NAMALWA (cell line): ENCODE results near the gene SRGAP3.

Source experiments
- DNase-seq: peaks from one replicate; pipeline ENCODE4 v3.0.0-alpha.2; 2015; ENCODE audit warnings: low spot score

The SRGAP3 gene

DNA sequence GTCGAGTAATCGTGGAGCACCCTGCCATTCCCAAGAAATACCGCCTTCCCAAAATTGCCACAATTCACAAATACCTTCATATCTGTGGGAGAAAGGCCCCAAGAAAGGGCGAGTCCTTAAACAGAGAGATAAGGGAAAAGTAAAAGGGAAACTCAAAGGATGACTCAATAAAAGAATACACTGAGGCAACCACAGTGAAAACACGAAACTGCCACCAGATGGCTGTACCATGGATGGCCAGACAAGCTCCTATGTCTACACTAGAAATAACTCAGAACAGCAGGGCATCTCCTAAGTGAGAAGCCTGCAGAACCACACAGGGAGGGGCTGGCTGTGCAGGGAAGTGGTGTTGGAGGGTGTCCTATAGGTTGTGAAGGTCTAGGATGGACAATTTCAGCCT lies 25.0 kb downstream of the SRGAP3 start:
- no peak for DNase-seq

DNA sequence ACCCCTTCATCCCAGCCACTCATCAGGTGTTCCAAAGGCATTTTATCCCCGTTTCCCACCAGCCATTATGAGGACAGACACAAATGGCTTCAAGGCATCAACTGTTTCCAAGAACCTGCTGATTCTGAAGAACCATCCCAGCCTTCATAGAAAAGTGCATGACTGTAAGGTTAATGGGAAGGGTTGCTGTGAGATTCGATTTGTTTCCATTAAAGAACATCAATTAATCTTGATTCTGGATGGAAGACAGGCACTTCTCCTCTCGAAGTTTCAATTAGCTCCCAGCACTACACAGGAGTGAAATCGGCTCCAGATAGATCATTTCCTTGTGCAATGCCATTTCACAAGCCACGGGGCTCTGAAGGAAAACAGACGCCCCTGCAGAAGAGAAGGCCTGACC lies 25.8 kb downstream of the SRGAP3 start:
- no peak for DNase-seq

DNA sequence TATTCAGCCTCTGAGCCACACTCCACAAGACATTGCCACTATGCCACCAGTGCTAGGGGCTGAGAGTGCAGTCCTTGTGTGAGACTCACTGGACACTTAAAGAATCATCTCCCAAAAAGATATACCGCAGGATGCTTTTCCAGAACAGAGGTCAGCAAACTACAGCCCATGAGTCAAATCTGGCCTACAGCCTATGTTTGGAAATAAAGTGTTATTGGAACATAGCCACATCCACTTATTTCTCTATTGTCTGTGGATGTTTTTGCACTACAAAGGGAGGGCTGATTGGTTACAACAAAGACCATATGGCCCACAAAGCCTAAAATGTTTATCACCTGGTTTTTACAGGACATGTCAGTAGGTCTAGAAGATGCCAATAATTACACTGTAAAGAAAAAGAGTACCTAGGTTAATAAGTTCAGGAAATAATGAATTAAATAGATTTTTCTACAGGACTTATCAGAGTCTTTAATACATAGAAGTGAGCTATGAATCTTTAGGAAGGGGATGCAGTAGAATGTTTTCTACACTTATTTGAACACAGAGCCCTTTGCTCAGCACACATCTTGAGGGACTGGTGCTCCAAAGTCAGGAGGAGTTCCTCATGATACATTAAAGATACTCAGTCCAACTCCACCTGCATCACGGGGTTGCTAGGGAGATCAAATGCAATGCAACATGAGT lies 26.3 kb downstream of the SRGAP3 start:
- DNase-seq = no peak

DNA sequence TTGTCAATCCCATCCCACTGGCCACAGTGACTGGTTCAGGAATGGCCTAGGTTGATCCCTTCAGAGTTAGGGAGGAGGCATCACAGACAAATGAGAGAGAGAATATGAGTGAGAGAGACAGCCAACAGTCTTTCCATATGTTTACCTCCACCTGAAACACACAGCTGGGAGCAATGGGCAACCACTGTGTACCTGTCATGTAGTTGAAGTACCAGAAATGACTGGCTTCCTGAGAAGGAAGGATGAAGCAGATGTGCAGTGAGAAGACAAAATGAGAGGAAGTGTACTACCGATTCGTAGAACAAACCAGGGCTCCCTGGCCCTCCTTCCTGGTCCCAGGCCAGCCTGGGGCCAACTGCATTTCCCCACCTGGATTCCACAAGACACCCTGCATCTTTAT lies 27.4 kb downstream of the SRGAP3 start:
- DNase-seq = no peak

DNA sequence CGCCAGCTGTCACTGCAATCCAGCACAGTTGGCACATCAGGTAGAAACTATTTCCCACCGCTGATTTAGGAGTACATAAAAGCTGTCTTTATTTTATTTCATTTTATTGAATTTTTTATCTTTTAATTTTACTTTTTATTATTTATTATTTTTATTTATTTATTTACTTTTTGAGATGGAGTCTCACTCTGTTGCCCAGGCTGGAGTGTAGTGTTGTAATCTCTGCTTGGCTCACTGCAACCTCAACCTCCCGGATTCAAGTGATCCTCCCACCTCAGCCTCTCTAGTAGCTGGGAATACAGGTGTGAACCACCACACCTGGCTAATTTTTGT lies 31.0 kb downstream of the SRGAP3 start:
- DNase-seq = no peak

DNA sequence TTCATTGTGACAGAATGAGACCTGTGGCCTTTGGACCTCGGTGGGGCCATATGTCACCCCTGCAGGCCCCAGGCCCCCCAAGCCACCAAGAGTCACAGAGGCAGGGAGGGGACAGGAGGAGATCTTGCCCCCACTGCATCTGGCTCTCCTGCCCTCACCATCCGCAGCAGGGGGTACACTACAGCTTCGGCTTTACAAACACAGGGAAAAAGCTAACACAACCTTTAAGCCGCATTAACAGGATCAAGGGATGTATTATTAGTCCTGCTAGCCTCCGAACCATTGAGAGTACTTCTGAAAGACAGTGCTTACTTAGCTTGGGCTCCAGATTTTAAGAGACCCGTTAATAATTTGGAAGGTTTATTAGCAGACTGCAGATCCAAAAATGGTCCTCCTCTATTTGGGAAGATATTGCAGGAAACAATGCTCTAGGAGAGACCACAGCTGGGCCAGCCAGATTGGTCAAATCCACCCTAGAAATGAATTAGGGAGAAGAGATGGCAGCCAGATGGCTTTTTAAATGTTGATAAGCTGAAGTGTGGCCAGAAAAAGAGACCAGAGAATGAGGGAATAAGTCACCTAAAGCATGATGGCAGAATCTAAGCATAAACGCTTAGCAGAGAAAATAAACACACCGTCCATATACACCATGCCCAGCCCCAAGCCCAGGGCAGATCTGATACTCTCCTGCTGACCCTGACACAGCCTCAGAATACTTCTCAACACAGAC lies 31.5 kb downstream of the SRGAP3 start:
- no peak for DNase-seq

DNA sequence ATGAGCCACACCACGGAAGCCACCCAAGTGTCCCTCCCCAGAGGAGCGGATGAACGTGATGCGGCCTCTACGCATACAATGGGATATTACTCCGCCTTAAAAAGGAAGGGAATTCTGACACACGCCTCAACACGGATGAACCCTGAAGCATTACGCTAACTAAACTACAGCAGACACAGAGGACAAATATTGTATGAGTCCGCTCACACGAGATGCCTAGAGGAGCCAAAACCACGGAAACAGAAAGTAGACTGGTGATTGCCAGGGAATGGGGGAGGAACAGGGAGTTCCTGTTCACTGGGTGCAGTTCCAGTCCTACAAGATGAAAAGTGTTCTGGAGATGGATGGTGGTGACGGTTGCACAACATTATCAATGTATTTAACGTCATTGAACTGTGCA lies 32.7 kb downstream of the SRGAP3 start:
- no peak for DNase-seq

DNA sequence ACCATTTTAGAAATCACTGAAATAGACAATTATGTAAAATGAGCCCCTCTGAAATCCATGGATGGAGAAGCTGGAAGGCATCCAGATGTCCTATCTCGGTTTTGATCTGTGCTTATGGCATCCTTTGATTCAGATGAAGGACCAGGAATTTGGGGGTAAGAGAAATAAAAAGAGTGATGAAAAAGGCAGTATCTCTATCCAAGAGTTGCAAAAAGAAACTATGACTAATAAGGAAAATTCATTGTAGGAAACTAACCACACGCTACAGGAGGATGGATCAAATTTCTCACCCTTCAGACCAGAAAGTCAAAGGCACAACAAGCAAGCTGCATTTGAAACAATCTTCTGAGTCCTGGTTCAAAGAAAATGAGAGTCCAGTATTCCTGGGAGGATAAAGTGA lies 34.8 kb downstream of the SRGAP3 start:
- no peak for DNase-seq

DNA sequence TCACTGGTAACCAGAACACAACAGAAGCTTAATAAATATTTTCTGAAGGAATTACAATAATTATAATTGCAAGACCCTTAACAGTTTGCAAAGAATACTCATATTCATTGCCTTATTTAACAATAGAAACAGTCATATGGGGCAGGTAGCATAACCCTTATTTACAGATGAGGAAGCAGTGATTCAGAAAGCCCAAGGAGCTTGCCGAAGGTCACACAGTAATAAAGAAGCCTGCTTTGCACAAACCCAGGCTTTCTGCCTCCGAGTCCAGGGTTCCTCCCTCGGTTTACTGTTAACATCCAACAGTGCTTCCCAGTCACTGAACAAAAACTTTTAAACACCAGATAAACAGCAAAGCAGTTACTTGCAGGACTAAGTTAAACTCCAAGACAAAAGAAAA lies 35.3 kb downstream of the SRGAP3 start:
- no peak for DNase-seq

DNA sequence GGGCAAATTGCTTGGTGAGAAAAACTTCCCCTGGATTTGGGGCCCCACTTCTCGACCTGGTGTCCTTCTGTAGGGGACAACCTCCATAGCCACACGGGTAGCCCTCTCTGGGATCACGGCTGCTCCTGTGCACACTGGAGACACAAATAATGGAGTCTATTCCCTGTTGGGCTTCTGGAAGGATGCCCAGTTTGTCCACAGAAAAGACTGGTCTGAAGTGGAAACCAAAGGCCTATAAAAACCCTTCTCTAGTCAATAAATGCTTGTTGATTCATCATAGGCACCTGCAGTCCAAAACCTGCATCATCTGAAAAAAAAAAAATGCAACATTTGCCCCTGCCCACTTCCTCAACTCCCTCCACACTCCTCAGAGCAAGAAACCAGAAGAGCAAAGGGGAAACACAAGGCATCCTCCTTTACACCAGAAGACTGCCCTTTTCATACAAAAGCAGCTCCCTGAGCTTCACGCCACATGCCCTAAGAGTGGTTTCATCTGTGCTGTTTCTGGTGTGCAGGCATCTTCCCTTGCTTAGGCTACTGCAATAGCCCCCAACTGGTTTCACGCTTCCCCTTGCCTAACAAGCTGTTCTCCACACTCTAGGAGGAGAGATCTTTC lies 36.3 kb downstream of the SRGAP3 start:
- no peak for DNase-seq

DNA sequence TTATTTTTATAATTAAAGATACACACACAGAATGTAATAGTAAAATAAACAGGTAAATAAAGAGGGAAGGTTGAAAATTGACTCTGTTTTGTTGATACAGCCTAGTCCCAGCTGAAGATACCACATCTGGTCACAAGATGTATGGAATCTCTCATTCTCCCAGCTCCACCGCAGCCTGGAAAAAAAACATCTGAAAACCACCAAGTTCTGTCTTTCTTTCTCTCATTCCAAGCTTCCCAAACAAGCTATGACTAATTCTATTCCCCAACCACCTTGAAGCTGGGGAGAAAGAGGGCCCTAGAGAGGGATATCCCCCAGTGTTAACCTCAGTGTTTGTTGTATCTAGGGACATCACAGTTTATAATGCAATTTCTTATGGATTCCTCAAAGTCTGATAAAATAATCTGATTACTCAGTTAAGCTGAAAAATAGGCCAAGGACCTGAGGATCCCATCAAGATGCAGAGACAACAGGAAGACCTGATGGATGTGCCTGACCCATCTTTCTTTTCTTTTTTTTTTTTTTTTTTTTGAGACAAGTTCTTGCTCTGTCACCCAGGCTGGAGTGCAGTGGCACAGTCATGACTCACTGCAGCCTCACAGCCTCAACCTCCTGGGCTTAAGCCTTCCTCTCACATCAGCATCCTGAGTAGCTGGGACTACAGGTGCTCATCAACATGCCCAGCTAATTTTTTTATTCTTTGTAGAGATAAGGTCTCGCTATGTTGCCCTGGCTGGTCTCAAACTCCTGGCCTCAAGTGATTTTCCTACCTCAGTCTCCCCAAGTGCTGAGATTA lies 38.1 kb downstream of the SRGAP3 start:
- no peak for DNase-seq

DNA sequence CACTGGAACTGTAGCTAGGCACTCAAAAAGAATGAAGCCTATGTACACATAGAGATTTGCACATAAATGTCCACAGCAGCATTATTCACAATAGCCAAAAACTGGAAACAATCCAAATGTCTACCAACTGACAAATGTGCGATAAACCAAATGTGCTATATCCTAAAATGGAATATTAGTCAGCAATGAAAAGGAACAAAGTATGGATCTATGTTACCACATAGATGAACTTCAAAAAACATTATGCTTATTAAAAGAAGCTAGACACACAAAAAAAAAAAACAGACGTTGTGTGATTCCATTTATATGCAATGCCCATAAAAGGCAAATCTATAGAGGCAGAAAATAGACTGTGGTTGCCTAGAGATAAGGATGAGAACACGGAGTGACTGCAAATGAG lies 39.7 kb downstream of the SRGAP3 start:
- DNase-seq = no peak

DNA sequence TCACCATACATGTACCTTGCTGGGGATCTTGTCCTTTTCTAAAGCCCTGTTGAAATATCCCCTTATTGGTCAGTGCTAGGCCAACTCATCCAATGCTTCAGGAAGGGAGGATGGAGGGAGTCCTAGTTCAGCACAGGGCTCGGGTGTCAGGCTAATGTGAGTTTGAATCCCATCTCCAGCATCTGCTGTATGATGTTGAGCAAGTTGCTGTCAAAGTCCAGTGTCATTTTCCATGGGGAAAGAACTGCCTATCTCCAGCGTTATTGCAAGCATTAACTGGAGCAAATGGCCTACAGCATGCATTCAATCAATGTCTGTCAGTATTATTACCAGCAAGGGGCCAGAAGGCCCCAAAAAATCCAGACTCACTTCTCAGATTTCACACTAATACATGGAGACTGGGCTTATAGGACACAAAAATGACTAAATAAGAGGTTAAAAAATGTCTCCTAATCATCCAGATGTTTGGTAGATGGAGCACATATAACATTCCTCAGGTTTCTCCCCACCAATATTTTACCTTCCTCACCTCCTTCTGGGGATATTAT lies 40.8 kb downstream of the SRGAP3 start:
- no peak for DNase-seq

DNA sequence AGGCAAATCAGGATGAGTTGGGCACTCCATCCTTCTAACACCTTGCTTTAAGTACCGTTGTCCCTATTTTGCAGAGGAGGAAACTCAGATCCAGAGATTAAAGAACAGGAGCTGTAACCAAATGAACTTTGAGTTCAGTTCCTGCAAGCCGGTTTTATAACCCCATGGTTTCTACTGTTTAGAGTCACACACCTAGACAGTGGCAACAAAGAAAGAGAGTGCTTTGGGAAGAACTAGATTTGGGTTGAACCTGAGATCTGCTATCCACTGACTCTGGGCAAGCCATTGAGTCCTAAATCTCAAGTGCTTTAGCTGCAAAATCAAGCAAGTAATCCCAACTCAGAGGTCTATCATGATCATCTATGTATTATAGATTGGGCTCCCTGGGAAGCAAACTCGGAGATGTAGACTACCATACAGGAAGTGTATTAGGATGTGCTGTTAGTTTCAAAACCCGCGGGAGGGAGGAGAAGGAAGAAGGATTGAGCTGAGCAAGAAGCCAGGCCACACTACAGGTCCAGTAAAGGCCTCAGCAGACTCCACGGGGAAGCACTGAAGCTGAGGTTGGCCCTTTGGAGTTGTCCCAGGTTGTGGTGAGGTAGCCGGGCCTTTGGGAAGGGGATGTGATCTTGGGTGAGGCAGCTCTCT lies 42.2 kb downstream of the SRGAP3 start:
- DNase-seq = no peak

DNA sequence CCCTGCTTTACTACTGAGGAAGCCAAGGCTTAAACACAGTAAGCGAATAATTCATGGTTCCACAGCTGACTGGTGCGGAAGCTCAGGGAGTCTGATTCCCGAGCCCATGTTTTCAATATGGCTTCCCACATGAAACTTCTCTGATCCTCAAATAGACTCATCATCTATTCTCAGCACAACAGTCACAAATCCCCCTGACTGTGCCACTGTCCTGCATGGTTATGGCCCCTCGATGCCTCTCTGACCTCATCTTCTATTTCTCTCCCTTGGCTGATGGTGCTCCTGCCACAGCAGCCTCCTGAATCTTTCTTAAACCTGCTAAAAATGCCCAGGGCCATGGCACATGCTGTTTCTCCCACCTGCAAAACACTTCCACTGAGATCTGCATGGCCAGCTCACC lies 43.2 kb downstream of the SRGAP3 start:
- no peak for DNase-seq

DNA sequence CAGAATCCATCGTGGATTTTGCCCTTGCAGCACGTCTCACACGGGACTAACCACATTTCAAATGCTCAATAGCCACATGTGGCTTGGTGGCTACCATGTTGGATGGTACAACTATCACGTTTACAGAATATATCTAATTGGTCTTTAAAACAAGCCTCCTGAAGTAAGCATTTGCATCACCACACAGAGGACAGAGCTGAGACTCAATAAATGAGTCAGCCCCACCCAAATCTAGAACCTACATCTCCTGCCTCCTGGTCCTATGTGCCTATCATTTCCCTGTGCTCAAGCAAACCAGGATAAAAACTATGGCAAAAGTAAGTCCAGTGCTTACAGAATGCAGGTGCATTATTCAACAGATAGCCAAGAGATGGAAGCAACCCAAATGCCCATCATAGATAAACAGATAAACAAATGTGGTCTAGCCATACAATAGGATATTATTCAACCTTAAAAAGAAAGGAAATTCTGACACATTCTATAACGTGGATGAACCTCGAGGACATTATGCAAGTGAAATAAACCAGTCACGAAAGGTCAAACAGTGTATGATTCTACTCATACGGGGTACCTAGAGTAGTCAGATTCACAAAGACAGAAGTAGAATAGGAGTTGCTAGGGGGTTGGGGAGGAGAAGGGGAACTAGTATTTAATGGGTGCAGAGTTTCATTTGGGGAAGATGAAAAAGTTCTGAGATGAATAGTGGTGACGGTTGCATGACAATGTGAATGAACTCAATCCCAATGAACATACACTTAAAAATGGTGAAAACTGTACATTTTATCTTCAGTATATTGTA lies 43.9 kb downstream of the SRGAP3 start:
- DNase-seq = no peak

DNA sequence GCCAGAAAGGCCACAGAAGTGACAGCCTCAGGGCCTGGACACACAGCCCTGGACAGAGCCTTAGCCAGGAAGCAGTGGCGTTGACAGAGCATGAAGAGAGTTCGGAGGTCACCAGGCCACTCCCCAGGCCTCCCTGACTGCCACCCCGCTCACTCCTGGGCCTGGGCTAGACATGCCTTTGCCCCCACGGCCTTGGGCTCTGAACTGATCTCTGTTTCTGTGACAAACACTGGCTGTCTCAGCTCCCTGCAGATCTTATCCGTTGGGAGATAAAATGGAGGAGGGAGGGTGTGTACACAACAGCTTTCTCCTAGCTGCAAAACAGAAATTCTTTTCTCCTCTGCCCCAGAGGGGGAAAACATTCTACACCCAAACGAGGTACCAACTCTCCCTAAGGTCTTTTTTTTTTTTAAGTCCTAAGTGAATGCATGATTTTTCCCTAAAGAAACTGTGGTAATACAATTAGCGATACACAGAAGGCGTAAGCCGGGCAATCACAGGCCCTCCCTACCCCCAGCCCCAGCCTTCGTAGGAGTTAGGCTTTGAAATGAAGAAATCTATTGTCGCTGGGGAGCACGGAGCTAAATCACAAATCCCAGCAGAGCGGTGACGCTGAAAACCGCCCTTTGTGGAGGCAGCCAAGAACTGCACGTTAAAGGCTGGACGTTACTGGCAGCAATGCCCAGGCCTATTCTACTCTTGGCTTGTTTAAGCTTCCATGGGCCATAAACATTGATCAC lies 45.0 kb downstream of the SRGAP3 start:
- DNase-seq = no peak

DNA sequence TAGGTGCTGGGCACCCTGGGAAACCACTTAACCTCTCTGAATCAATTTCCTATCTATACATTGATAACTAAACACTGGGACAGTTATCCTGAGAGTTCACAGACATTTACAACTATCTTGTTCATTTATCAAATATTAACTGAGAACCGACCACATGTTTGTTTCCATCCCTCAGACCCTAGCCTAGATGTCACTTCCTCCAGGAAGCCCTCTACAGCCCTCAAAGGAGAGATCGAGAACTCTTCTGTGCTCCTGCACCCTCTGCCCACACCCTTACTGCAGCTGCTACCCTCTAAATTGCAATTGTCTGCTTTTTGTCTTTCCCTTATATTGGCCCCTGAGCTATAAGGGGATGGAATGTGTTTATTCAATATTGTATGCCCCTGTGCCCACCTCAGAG lies 46.1 kb downstream of the SRGAP3 start:
- no peak for DNase-seq

DNA sequence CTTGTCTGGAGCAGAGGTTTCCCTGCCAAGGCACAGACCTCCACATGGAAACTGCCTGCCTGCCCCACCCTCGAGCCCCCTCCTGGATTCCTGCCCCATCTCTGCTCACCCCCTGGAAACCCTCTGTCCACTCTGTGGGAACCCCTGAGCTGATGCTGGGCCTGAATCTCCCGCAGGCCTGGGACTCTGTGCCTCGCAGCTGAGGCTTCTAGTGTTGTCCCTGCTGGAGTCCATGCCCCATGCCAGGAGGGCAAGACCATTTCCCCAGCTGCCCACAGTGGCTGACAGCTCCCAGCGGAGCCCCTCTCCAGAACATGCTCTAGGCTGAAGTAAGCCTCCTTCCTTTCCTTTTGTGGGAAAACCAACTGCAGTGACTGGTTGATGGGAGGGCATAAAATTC lies 46.9 kb downstream of the SRGAP3 start:
- no peak for DNase-seq

DNA sequence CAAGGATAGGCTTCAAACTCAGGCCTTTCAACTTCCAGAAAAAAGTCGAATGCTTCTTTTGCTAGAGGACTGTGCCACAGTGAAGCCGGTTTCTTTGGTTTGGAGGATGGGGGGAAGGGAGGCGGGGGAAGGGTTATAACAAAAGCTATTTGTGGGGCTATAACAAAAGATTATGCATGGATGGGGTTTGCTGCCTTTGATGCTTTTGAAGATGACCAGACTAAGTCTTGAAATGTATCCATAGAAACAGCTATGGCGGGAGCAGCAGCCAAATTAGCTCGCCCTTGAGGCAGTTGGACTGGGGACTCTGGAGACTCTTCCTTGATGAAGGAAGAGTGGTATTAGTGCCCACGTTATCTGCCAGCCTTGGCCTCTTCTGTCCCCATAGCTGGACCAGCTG lies 47.5 kb downstream of the SRGAP3 start:
- DNase-seq = no peak

DNA sequence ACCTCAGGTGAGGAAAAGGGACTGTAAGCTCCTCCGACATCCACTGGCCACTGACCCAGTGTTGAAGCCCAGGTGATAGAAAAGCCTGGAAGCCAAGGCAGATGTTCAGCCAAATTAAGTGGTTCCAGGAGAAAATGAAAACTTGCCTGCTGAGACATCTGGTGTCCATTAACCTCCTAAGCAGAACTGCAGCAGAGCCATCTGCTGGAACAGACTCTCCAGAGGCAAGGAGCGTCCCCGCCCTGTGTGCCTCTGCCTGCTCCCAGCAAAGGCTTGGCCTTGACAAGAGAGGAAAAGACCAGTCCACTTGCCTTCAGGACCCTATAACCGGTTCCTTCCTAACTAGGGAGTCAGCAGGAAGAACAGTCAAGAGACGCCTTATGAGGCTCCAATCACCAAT lies 48.2 kb downstream of the SRGAP3 start:
- DNase-seq = no peak
